GM21360 (cell line): ENCODE data around the gene PRMT5.
"Not testable (repeated sequence)": the region's sequence is repeated elsewhere in the genome, so short reads cannot be mapped to it uniquely, and the experiment has no call there.

Experiments
- ATAC-seq: cut with Tn5 transposase; IDR thresholded peaks from one replicate; pipeline ENCODE4 v1.9.1; 2021; ENCODE audit warnings: mild to moderate bottlenecking, moderate library complexity; ENCODE audit not compliant: unreplicated experiment

Gene PRMT5

GRCh38 chr14:22935156-22935555 lies 6.0 kb upstream of the PRMT5 start:
- no peak for ATAC-seq

GRCh38 chr14:22932146-22932545 lies 3.0 kb upstream of the PRMT5 start:
- no peak for ATAC-seq

GRCh38 chr14:22929961-22930364 lies 787 bp upstream of the PRMT5 start:
- no peak for ATAC-seq

- ATAC-seq = no peak
These were observed 706 bp downstream of the PRMT5 start for GRCh38 chr14:22928237-22929103.

GRCh38 chr14:22926316-22926715 lies 2.9 kb downstream of the PRMT5 start:
- no peak for ATAC-seq

- ATAC-seq = no peak
These were observed 3.7 kb downstream of the PRMT5 start for GRCh38 chr14:22925513-22925912.

- no peak for ATAC-seq
These were observed 5.4 kb downstream of the PRMT5 start for GRCh38 chr14:22923746-22924145.

- no peak for ATAC-seq
These were observed 6.9 kb downstream of the PRMT5 start for GRCh38 chr14:22922294-22922693.

GRCh38 chr14:22920697-22921096 lies 8.5 kb downstream of the PRMT5 start:
- no peak for ATAC-seq

GRCh38 chr14:22919601-22919921 lies 9.6 kb downstream of the PRMT5 start:
- no peak for ATAC-seq

- ATAC-seq = peak; percentile 88
These were observed 10.2 kb downstream of the PRMT5 start, which contains the start of gene RBM23 for GRCh38 chr14:22918804-22919600. Gene RBM23, minus strand, starts transcription at chr14:22919149.

GRCh38 chr14:22915886-22916521 lies 13.2 kb downstream of the PRMT5 start:
- no peak for ATAC-seq

GRCh38 chr14:22914836-22915235 lies 14.3 kb downstream of the PRMT5 start:
- not testable (repeated sequence) for ATAC-seq

GRCh38 chr14:22910916-22911315 lies 18.3 kb downstream of the PRMT5 start:
- ATAC-seq = no peak

- ATAC-seq = no peak
These were observed 20.6 kb downstream of the PRMT5 start for GRCh38 chr14:22908601-22909000.

- no peak for ATAC-seq
These were observed 21.7 kb downstream of the PRMT5 start for GRCh38 chr14:22907429-22907828.

GRCh38 chr14:22906073-22906472 lies 23.1 kb downstream of the PRMT5 start:
- ATAC-seq = no peak

- no peak for ATAC-seq
These were observed 23.5 kb downstream of the PRMT5 start for GRCh38 chr14:22905627-22906026.

GRCh38 chr14:22903742-22904087 lies 25.5 kb downstream of the PRMT5 start:
- ATAC-seq = no peak

- ATAC-seq = no peak
These were observed 27.4 kb downstream of the PRMT5 start for GRCh38 chr14:22901799-22902198.

GRCh38 chr14:22900081-22900799 lies 28.9 kb downstream of the PRMT5 start:
- ATAC-seq = no peak
